GM12864 (cell line): ENCODE results near the gene KASH5.
A peak's percentile ranks its signal among the peaks of the same experiment; 100 is the strongest.

Experiments
- DNase-seq: peaks from one replicate; pipeline ENCODE4 v3.0.0-alpha.2; 2011; ENCODE audit warnings: low read depth
- H3K4me3 ChIP-seq: 2 replicates; pipeline ENCODE4 v1.5.1; 2011; ENCODE audit warnings: mild to moderate bottlenecking, low read depth, low read length, control low read depth
- CTCF ChIP-seq: IDR thresholded peaks from 2 replicates; pipeline ENCODE4 v1.5.1; 2011; ENCODE audit warnings: low read depth, mild to moderate bottlenecking, moderate library complexity, low read length, control low read depth, inconsistent platforms; ENCODE audit errors: missing control alignments

Gene KASH5

GRCh38 chr19:49422407-49423070, 34.5 kb downstream of the KASH5 start:
- H3K4me3 ChIP-seq = no peak overlapping the region
- peak; percentile 38 for TF ChIP-seq CTCF
- DNase-seq = no peak

- no peak for TF ChIP-seq CTCF
- H3K4me3 ChIP-seq = no peak within 1 kb of the TSS
- no peak for DNase-seq
Measured at GRCh38 chr19:49423071-49423984, 35.3 kb downstream of the KASH5 start, which contains the start of gene PTH2. PTH2 (minus strand) TSS chr19:49423441; CDS start chr19:49423339, 102 bp downstream.

GRCh38 chr19:49423985-49424303, 35.9 kb downstream of the KASH5 start:
- no peak for TF ChIP-seq CTCF
- DNase-seq = no peak
- no peak overlapping the region for H3K4me3 ChIP-seq

- H3K4me3 ChIP-seq = no peak within 1 kb of the TSS
- no peak for TF ChIP-seq CTCF
- no peak for DNase-seq
Measured at GRCh38 chr19:49425178-49425577, 37.1 kb downstream of the KASH5 start, which contains the start of gene GFY. GFY (plus strand) TSS chr19:49425388; CDS start chr19:49426431, 1,043 bp downstream.

GRCh38 chr19:49425922-49426592, 38.0 kb downstream of the KASH5 start:
- H3K4me3 ChIP-seq = no peak overlapping the region
- DNase-seq = no peak
- no peak for TF ChIP-seq CTCF

GRCh38 chr19:49427339-49427738, 39.3 kb downstream of the KASH5 start:
- no peak for DNase-seq
- TF ChIP-seq CTCF = no peak
- no peak overlapping the region for H3K4me3 ChIP-seq
